H1 (cell line): Measurements from ENCODE around the gene C9orf40. TPM values are rescaled to one million over a fixed set of nuclear protein-coding genes. Genes with fewer than 3 reads are reported as not detected.

ENCODE experiments used
- CTCF ChIA-PET: fragments of 300-600 bp; sonication (Branson Sonifier 250); formaldehyde crosslinking; loops from one replicate; lab custom pipeline; 2021; ENCODE audit not compliant: partially characterized antibody; lab: Charles Lee
- POLR2A ChIA-PET: fragments of 300-600 bp; sonication (Branson Sonifier 250); formaldehyde crosslinking; loops from one replicate; lab custom pipeline; 2021; ENCODE audit warnings: inconsistent platforms; ENCODE audit not compliant: partially characterized antibody; lab: Charles Lee
- DNase-seq, 2 experiments: peaks; one replicate each; pipeline versions ENCODE4 v3.0.0 to v3.0.0-alpha.2; 2010 to 2022; ENCODE audit warnings: low spot score in 2 of 2, low read depth in 1 of 2, mixed read lengths in 1 of 2
- FAIRE-seq: peaks from 2 replicates; lab custom pipeline; 2011; peaks lifted over from hg19 to GRCh38; lab: Jason Lieb, UNC
- H2AFZ ChIP-seq: 2 replicates; pipeline ENCODE4 v1.8.1; 2012; ENCODE audit warnings: low read length, inconsistent platforms
- H2AK5ac ChIP-seq: 2 replicates; pipeline ENCODE4 v1.6.1; 2013; ENCODE audit warnings: low read depth, low read length
- H2BK120ac ChIP-seq: replicated peaks from 2 replicates; pipeline ENCODE3; 2013; ENCODE audit warnings: low read depth, low read length, inconsistent platforms
- H2BK12ac ChIP-seq: 2 replicates; pipeline ENCODE4 v1.6.1; 2013; ENCODE audit warnings: low read depth, low read length
- H2BK15ac ChIP-seq: 2 replicates; pipeline ENCODE4 v1.6.1; 2013; ENCODE audit warnings: low read length
- H2BK20ac ChIP-seq: 2 replicates; pipeline ENCODE4 v1.6.1; 2013; ENCODE audit warnings: low read length
- H2BK5ac ChIP-seq: 2 replicates; pipeline ENCODE4 v1.6.1; 2013; ENCODE audit warnings: low read depth, low read length
- H3K14ac ChIP-seq: 2 replicates; pipeline ENCODE4 v1.6.1; 2013; ENCODE audit warnings: inconsistent platforms; ENCODE audit not compliant: insufficient read length
- H3K18ac ChIP-seq: 2 replicates; pipeline ENCODE4 v1.6.1; 2013; ENCODE audit warnings: low read length; ENCODE audit errors: extremely low read depth
- H3K23ac ChIP-seq: 2 replicates; pipeline ENCODE4 v1.6.1; 2013; ENCODE audit warnings: inconsistent platforms; ENCODE audit not compliant: insufficient read length
- H3K23me2 ChIP-seq: 2 replicates; pipeline ENCODE4 v1.6.1; 2013; ENCODE audit warnings: low read depth, low read length
- H3K27ac ChIP-seq: 2 replicates; pipeline ENCODE4 v1.6.1; 2011; ENCODE audit warnings: low read depth, low read length, inconsistent platforms
- H3K27me3 ChIP-seq, 4 experiments: replicated peaks in 1 of 4; 1 replicate in 1 of 4; 2 replicates in 3 of 4; pipeline versions ENCODE4 v1.6.1 to v1.8.1; 2011 to 2013; ENCODE audit warnings: low read length in 3 of 4, mild to moderate bottlenecking in 3 of 4, inconsistent platforms in 2 of 4, mixed read lengths in 2 of 4, moderate library complexity in 1 of 4; ENCODE audit not compliant: control insufficient read depth in 3 of 4, insufficient read depth in 3 of 4; ENCODE audit errors: extremely low read depth in 1 of 4
- H3K36me3 ChIP-seq, 4 experiments: 2 replicates each; pipeline versions ENCODE4 v1.6.1 to v1.8.1; 2011 to 2013; ENCODE audit warnings: mild to moderate bottlenecking in 4 of 4, low read length in 3 of 4, moderate library complexity in 2 of 4, control low read depth in 1 of 4, inconsistent platforms in 1 of 4; ENCODE audit not compliant: insufficient read depth in 4 of 4, control insufficient read depth in 2 of 4
- H3K4ac ChIP-seq: replicated peaks from 2 replicates; pipeline ENCODE3; 2013; ENCODE audit warnings: low read length, low read depth, mixed read lengths, inconsistent platforms; ENCODE audit not compliant: insufficient read length
- H3K4me1 ChIP-seq, 4 experiments: replicated peaks in 1 of 4; 1 replicate in 1 of 4; 2 replicates in 3 of 4; pipeline versions ENCODE4 v1.6.1 to v1.8.1; 2011 to 2013; ENCODE audit warnings: low read length in 3 of 4, inconsistent platforms in 2 of 4, mixed read lengths in 1 of 4; ENCODE audit not compliant: insufficient read depth in 4 of 4, control insufficient read depth in 3 of 4
- H3K4me2 ChIP-seq, 2 experiments: 2 replicates each; pipeline versions ENCODE4 v1.6.1 to v1.8.1; 2011 to 2013; ENCODE audit warnings: low read depth in 2 of 2, low read length in 2 of 2, control low read depth in 1 of 2, inconsistent platforms in 1 of 2, mild to moderate bottlenecking in 1 of 2; ENCODE audit not compliant: insufficient read depth in 1 of 2
- H3K4me3 ChIP-seq, 4 experiments: fragments of 200-600, 300-600 bp in 1 of 4; sonication (generic), shearing (Covaris generic), sonication (Bioruptor Twin) in 1 of 4; 2 replicates each; pipeline versions ENCODE4 v1.5.1 to v1.8.1; 2011 to 2016; ENCODE audit warnings: low read length in 4 of 4, low read depth in 3 of 4, control low read depth in 2 of 4, inconsistent platforms in 2 of 4, mild to moderate bottlenecking in 2 of 4, mixed read lengths in 1 of 4, moderate library complexity in 1 of 4; ENCODE audit not compliant: insufficient read depth in 2 of 4; ENCODE audit errors: extremely low read depth in 1 of 4
- H3K56ac ChIP-seq: replicated peaks from 2 replicates; pipeline ENCODE3; 2013; ENCODE audit warnings: low read depth, mild to moderate bottlenecking, mixed read lengths, low read length, inconsistent platforms; ENCODE audit not compliant: insufficient read length
- H3K79me1 ChIP-seq: 2 replicates; pipeline ENCODE4 v1.6.1; 2013; ENCODE audit warnings: low read depth, low read length, control low read depth
- H3K79me2 ChIP-seq, 2 experiments: 2 replicates each; pipeline versions ENCODE4 v1.6.1 to v1.8.1; 2012 to 2013; ENCODE audit warnings: low read length in 2 of 2, mild to moderate bottlenecking in 2 of 2, inconsistent platforms in 1 of 2; ENCODE audit not compliant: insufficient read depth in 2 of 2, control insufficient read depth in 1 of 2
- H3K9ac ChIP-seq, 4 experiments: replicated peaks in 1 of 4; 1 replicate in 1 of 4; 2 replicates in 3 of 4; pipeline versions ENCODE4 v1.6.1 to v1.8.1; 2011 to 2013; ENCODE audit warnings: low read depth in 3 of 4, low read length in 3 of 4, control low read depth in 2 of 4, mild to moderate bottlenecking in 2 of 4, moderate library complexity in 2 of 4, inconsistent platforms in 1 of 4; ENCODE audit errors: extremely low read depth in 1 of 4
- H3K9me3 ChIP-seq, 2 experiments: 2 replicates each; pipeline versions ENCODE4 v1.6.1 to v1.8.1; 2012 to 2013; ENCODE audit warnings: mild to moderate bottlenecking in 2 of 2, moderate library complexity in 2 of 2, control low read depth in 1 of 2, inconsistent platforms in 1 of 2, low read depth in 1 of 2, low read length in 1 of 2, mixed read lengths in 1 of 2; ENCODE audit not compliant: insufficient read depth in 2 of 2
- H4K20me1 ChIP-seq, 2 experiments: replicated peaks in 1 of 2; 2 replicates each; pipeline versions ENCODE3 to v1.8.1; 2011 to 2013; ENCODE audit warnings: inconsistent platforms in 2 of 2, low read length in 2 of 2, mild to moderate bottlenecking in 1 of 2; ENCODE audit not compliant: insufficient read depth in 2 of 2, control insufficient read depth in 1 of 2
- H4K5ac ChIP-seq: 2 replicates; pipeline ENCODE4 v1.6.1; 2013; ENCODE audit warnings: low read length, low read depth, mixed read lengths, inconsistent platforms; ENCODE audit not compliant: insufficient read length
- H4K8ac ChIP-seq: 2 replicates; pipeline ENCODE4 v1.8.0; 2013; ENCODE audit warnings: mild to moderate bottlenecking, moderate library complexity, low read length, inconsistent platforms; ENCODE audit not compliant: insufficient read depth; ENCODE audit errors: extremely low read depth
- H4K91ac ChIP-seq: replicated peaks from 2 replicates; pipeline ENCODE3; 2013; ENCODE audit warnings: low read length, mixed read lengths, inconsistent platforms; ENCODE audit not compliant: insufficient read length
- POLR2AphosphoS5 ChIP-seq: IDR thresholded peaks from 2 replicates; pipeline ENCODE4 v1.6.1; 2011; ENCODE audit warnings: low read depth, low read length
- RAD21 ChIP-seq, 2 experiments: IDR thresholded peaks in 1 of 2; conservative IDR thresholded peaks in 1 of 2; 2 replicates each; pipeline ENCODE4 v1.6.1; 2011; ENCODE audit warnings: low read depth in 2 of 2, low read length in 2 of 2, improper control_type of control experiment in 1 of 2, inconsistent platforms in 1 of 2, mild to moderate bottlenecking in 1 of 2, moderate library complexity in 1 of 2
- RBBP5 ChIP-seq: IDR thresholded peaks from 2 replicates; pipeline ENCODE4 v1.7.1; 2012; ENCODE audit warnings: low read depth, mild to moderate bottlenecking, inconsistent platforms, low read length, moderate library complexity, borderline replicate concordance
- TAF7 ChIP-seq: optimal IDR thresholded peaks from 2 replicates; pipeline ENCODE3; 2011; ENCODE audit warnings: low read depth, mild to moderate bottlenecking, inconsistent platforms, low read length, moderate library complexity, borderline replicate concordance
- WGBS, 2 experiments: shearing (Covaris generic) in 1 of 2; methylation state at CpG; one replicate each; pipeline versions ENCODE4 v1.1.6 to v1.1.7; 2013 to 2015; ENCODE audit warnings: low lambda C conversion rate in 2 of 2, mixed read lengths in 2 of 2, inconsistent platforms in 1 of 2, low coverage in 1 of 2, missing lambda C conversion rate in 1 of 2; ENCODE audit not compliant: insufficient replicate concordance in 2 of 2, insufficient coverage in 1 of 2, insufficient read length in 1 of 2; ENCODE audit errors: extremely low coverage in 1 of 2, missing lambda C conversion rate in 1 of 2; 5-methylcytosine and 5-hydroxymethylcytosine counted together
- polyA plus RNA-seq, 7 experiments: library from polyadenylated mRNA; depleted of rRNA in 3 of 7; stranded (reverse) in 5 of 7; unstranded in 2 of 7; fragments of >200 nt in 5 of 7; fragments of 200-250 nt in 2 of 7; gene quantifications; 1 replicate in 5 of 7; 2 replicates in 1 of 7; 4 replicates in 1 of 7; pipeline versions ENCODE4 v1.2.1 to v1.2.3, GENCODE V29; 2011 to 2013; ENCODE audit warnings: missing spikeins in 2 of 7, mixed read lengths in 2 of 7
- total RNA-seq: library from RNA; stranded (reverse); fragmentation: NEBNext Ultra II Directional; extraction: Animal tissue kit (Norgen Biotek cat#: 25700); gene quantifications from 2 replicates; pipeline ENCODE4 v1.2.1, GENCODE V29; 2021
- TF ChIP-seq, protein P1 (sequence below), 3 experiments: IDR thresholded peaks; 1 replicate in 2 of 3; 2 replicates in 1 of 3; pipeline versions ENCODE4 v1.5.1 to v1.6.1; 2011; ENCODE audit warnings: low read length in 3 of 3, mild to moderate bottlenecking in 3 of 3, inconsistent platforms in 2 of 3, low read depth in 1 of 3, moderate library complexity in 1 of 3; ENCODE audit not compliant: insufficient read depth in 1 of 3; ENCODE audit errors: control extremely low read depth in 1 of 3

C9orf40 gene
- total and polyA plus RNA-seq, 2 of the 8 experiments (the other 6 are each of a cell fraction or from before 2014, with no cell fraction given), result 3.6 to 11.2 TPM

DNA sequence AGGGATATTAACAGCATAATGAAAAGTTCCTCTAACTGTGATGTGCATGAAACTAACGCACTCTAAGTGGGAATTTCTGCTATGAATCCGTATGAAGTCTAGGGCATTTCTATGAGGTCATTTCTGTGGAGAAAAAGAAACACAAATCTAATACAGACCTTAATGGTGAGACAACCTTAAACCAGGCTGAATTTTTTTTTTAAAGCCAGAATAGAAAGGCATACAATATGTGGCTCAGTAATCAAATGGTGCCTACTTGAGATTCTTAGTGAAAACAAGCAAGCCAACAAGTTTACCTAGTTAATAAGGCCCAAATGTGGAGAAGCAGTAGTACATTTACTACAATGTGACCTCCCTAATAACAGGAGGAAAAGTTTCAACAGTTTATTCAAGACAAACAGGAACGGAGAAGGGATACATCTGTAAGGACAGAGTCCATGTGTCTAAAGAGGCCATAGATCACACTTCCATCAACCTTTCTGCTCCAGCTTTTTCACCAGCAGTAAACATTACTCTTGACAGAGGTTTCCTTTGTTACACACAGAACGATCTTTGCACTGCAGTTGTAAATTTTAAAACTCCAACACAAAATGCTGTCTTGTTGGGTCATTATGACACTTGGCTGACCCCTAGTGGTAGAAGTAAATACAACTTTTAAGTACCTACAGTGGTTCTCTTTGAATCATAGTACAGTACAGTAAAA lies 49.2 kb upstream of the C9orf40 start:
- DNase-seq (no peak), FAIRE-seq (peak; percentile 90)
- TF ChIP-seq RAD21 (IDR thresholded peaks at IDR 0.05 in 1 of 2, conservative IDR thresholded peaks at IDR 0.05 in 1 of 2; ENCODE audit: low read depth in 2 of 2, low read length in 2 of 2), result peak; percentile 80 to 82
- no peak for TF ChIP-seq RBBP5
- TF ChIP-seq POLR2AphosphoS5, result no peak
- TF ChIP-seq TAF7, result no peak
- TF ChIP-seq, protein P1, sequence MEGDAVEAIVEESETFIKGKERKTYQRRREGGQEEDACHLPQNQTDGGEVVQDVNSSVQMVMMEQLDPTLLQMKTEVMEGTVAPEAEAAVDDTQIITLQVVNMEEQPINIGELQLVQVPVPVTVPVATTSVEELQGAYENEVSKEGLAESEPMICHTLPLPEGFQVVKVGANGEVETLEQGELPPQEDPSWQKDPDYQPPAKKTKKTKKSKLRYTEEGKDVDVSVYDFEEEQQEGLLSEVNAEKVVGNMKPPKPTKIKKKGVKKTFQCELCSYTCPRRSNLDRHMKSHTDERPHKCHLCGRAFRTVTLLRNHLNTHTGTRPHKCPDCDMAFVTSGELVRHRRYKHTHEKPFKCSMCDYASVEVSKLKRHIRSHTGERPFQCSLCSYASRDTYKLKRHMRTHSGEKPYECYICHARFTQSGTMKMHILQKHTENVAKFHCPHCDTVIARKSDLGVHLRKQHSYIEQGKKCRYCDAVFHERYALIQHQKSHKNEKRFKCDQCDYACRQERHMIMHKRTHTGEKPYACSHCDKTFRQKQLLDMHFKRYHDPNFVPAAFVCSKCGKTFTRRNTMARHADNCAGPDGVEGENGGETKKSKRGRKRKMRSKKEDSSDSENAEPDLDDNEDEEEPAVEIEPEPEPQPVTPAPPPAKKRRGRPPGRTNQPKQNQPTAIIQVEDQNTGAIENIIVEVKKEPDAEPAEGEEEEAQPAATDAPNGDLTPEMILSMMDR (IDR thresholded peaks at IDR 0.05; ENCODE audit: control extremely low read depth in 1 of 3, insufficient read depth in 1 of 3, low read depth in 1 of 3, low read length in 3 of 3), result peak in 2 of 3 experiments; percentile 56 to 75; a peak in 3 of 4 replicates
- Histone ChIP-seq H3K9ac (no peak overlapping the region), H2AFZ (peak overlapping the region; percentile 92), H2BK15ac (no peak overlapping the region), H4K5ac (no peak overlapping the region), H3K18ac (no peak overlapping the region), H3K23ac (no peak overlapping the region), H3K4me1 (no peaks in the 10 kb centered on the region), H3K79me1 (no peaks in the 10 kb centered on the region), H3K36me3 (peaks cover 0 to 2% (median under 1%) of the 10 kb centered on the region in 4 experiments; a peak in 4 of 8 replicates), H3K14ac (no peak overlapping the region), H4K20me1 (peaks cover 0 to 2% of the 10 kb centered on the region in 2 experiments), H2AK5ac (no peak overlapping the region), H4K8ac (no peak overlapping the region), H3K79me2 (peaks cover 0 to 2% of the 10 kb centered on the region in 2 experiments; a peak in 1 of 4 replicates), H2BK20ac (no peak overlapping the region), H2BK12ac (no peak overlapping the region), H3K56ac (no peak overlapping the region), H2BK5ac (no peak overlapping the region), H3K4ac (no peak overlapping the region), H3K9me3 (no peaks in the 10 kb centered on the region), H2BK120ac (no peak overlapping the region), H3K23me2 (no peaks in the 10 kb centered on the region), H3K27me3 (no peaks in the 10 kb centered on the region), H3K27ac (no peak overlapping the region), H3K4me3 (no peak overlapping the region), H4K91ac (no peak overlapping the region), H3K4me2 (no peak overlapping the region)
- ChIA-PET CTCF (interaction anchor here (0.7 to 13.4 kb wide), 16 partner anchors 8 to 229 kb away, joined by 3 to 241 read pairs (median 3); partner anchors contain the start of gene TRPM6), POLR2A (no interaction called here)
- WGBS, 2 experiments, result 88% methylated on average over 4 of the region's 4 CpGs; no CpG with 5 or more reads in 1 of the 2 experiments
